ENCODE results near the gene TRPC6. TPM values are rescaled to one million over a fixed set of nuclear protein-coding genes. Genes with fewer than 3 reads are reported as not detected.
"Not testable (repeated sequence)": the region's sequence is repeated elsewhere in the genome, so short reads cannot be mapped to it uniquely, and the experiment has no call there.

TRPC6 gene
- polyA plus RNA-seq, 3 donors from 2014 or later: not detected

GRCh38 chr11:101438708-101439107 lies 145.1 kb downstream of the TRPC6 start:
- H3K4me3 Mint-ChIP-seq; H3K4me1 Mint-ChIP-seq; H3K27me3 Mint-ChIP-seq (ENCODE audit: low read depth in 3 of 3); H3K27ac Mint-ChIP-seq; H3K36me3 Mint-ChIP-seq; DNase-seq: not testable (repeated sequence)
- H3K9me3 Mint-ChIP-seq: peaks cover 0 to 27% (median 8%) of the 10 kb centered on the region in 6 donors

- H3K4me1 Mint-ChIP-seq: no peaks in the 10 kb centered on the region
- no peaks in the 10 kb centered on the region for H3K27me3 Mint-ChIP-seq (ENCODE audit: low read depth in 3 of 3)
- H3K36me3 Mint-ChIP-seq: no peaks in the 10 kb centered on the region
- no peak for DNase-seq
- H3K4me3 Mint-ChIP-seq: no peak overlapping the region
- H3K27ac Mint-ChIP-seq: no peak overlapping the region
- H3K9me3 Mint-ChIP-seq: peaks cover 0 to 29% (median 8%) of the 10 kb centered on the region in 6 donors
Measured at GRCh38 chr11:101438126-101438525, 145.7 kb downstream of the TRPC6 start.

GRCh38 chr11:101436511-101437142 lies 147.2 kb downstream of the TRPC6 start:
- H3K27ac Mint-ChIP-seq: no peak overlapping the region
- peaks cover 6 to 41% (median 15%) of the 10 kb centered on the region in 6 donors for H3K9me3 Mint-ChIP-seq
- no peak overlapping the region for H3K4me3 Mint-ChIP-seq
- H3K4me1 Mint-ChIP-seq: no peaks in the 10 kb centered on the region
- DNase-seq: no peak
- no peaks in the 10 kb centered on the region for H3K36me3 Mint-ChIP-seq
- no peaks in the 10 kb centered on the region for H3K27me3 Mint-ChIP-seq (ENCODE audit: low read depth in 3 of 3)

- DNase-seq: no peak
- no peaks in the 10 kb centered on the region for H3K36me3 Mint-ChIP-seq
- no peaks in the 10 kb centered on the region for H3K27me3 Mint-ChIP-seq (ENCODE audit: low read depth in 3 of 3)
- no peaks in the 10 kb centered on the region for H3K4me1 Mint-ChIP-seq
- no peak overlapping the region for H3K4me3 Mint-ChIP-seq
- no peak overlapping the region for H3K27ac Mint-ChIP-seq
- peaks cover 3 to 41% (median 19%) of the 10 kb centered on the region in 6 donors for H3K9me3 Mint-ChIP-seq
Measured at GRCh38 chr11:101435408-101435973, 148.3 kb downstream of the TRPC6 start.

GRCh38 chr11:101434026-101434643 lies 149.7 kb downstream of the TRPC6 start:
- no peak overlapping the region for H3K4me3 Mint-ChIP-seq
- DNase-seq: no peak
- H3K27me3 Mint-ChIP-seq (ENCODE audit: low read depth in 3 of 3): no peaks in the 10 kb centered on the region
- H3K9me3 Mint-ChIP-seq: peaks cover 5 to 49% (median 25%) of the 10 kb centered on the region in 6 donors
- H3K36me3 Mint-ChIP-seq: peaks cover 0 to 3% (median 0%) of the 10 kb centered on the region in 3 donors
- no peaks in the 10 kb centered on the region for H3K4me1 Mint-ChIP-seq
- no peak overlapping the region for H3K27ac Mint-ChIP-seq

- H3K4me3 Mint-ChIP-seq: no peak overlapping the region
- no peaks in the 10 kb centered on the region for H3K27me3 Mint-ChIP-seq (ENCODE audit: low read depth in 3 of 3)
Measured at GRCh38 chr11:101433151-101433550, 150.7 kb downstream of the TRPC6 start.

GRCh38 chr11:101429703-101430540 lies 153.9 kb downstream of the TRPC6 start:
- Mint-ChIP-seq H3K4me3 (no peak overlapping the region), H3K4me1 (no peaks in the 10 kb centered on the region), H3K36me3 (peaks cover 0 to 3% (median 0%) of the 10 kb centered on the region in 3 donors), H3K9me3 (peaks cover 7 to 63% (median 34%) of the 10 kb centered on the region in 6 donors), H3K27ac (no peak overlapping the region), H3K27me3 (ENCODE audit: low read depth in 3 of 3) (no peaks in the 10 kb centered on the region)
- no peak for DNase-seq

More at GRCh38 chr11:101433151-101433550, 150.7 kb downstream of the TRPC6 start:
- no peaks in the 10 kb centered on the region for H3K4me1 Mint-ChIP-seq
- H3K27ac Mint-ChIP-seq: no peak overlapping the region
- peaks cover 7 to 55% (median 30%) of the 10 kb centered on the region in 6 donors for H3K9me3 Mint-ChIP-seq
- H3K36me3 Mint-ChIP-seq: peaks cover 0 to 3% (median 0%) of the 10 kb centered on the region in 3 donors
- DNase-seq: no peak

- no peak for DNase-seq
- H3K36me3 Mint-ChIP-seq: peaks cover 0 to 3% (median 0%) of the 10 kb centered on the region in 3 donors
- no peak overlapping the region for H3K27ac Mint-ChIP-seq
- H3K9me3 Mint-ChIP-seq: peaks cover 7 to 65% (median 33%) of the 10 kb centered on the region in 6 donors
- H3K4me1 Mint-ChIP-seq: no peaks in the 10 kb centered on the region
- H3K27me3 Mint-ChIP-seq (ENCODE audit: low read depth in 3 of 3): no peaks in the 10 kb centered on the region
- H3K4me3 Mint-ChIP-seq: no peak overlapping the region
Measured at GRCh38 chr11:101428918-101429317, 154.9 kb downstream of the TRPC6 start.

GRCh38 chr11:101407324-101407723 lies 176.5 kb downstream of the TRPC6 start:
- Mint-ChIP-seq H3K27ac (no peak overlapping the region), H3K27me3 (ENCODE audit: low read depth in 3 of 3) (peaks cover 0 to 2% (median 0%) of the 10 kb centered on the region in 3 donors), H3K9me3 (peaks cover 0 to 27% (median 12%) of the 10 kb centered on the region in 6 donors), H3K36me3 (no peaks in the 10 kb centered on the region), H3K4me1 (no peaks in the 10 kb centered on the region), H3K4me3 (no peak overlapping the region)
- DNase-seq: no peak

Data from immature natural killer cell (primary cell).